Thyroid gland (tissue), 4 donors: ENCODE results near the gene CDHR1. TPM values are rescaled to one million over a fixed set of nuclear protein-coding genes. Genes with fewer than 3 reads are reported as not detected.

Experiments used
- DNase-seq, 2 donors: peaks; one replicate each; pipeline ENCODE4 v3.0.0-alpha.2; 2019
- H3K27ac ChIP-seq, 3 donors: fragments of 200-600 bp; sonication (generic); 1 replicate in 2 of 3; 2 replicates in 1 of 3; pipeline ENCODE4 v1.5.1; 2016 to 2019; ENCODE audit warnings: mild to moderate bottlenecking in 1 of 3, moderate library complexity in 1 of 3
- H3K27me3 ChIP-seq: fragments of 200-600 bp; sonication (generic); one replicate; pipeline ENCODE4 v1.5.1; 2019
- H3K36me3 ChIP-seq, 2 donors: fragments of 200-600 bp; sonication (generic); one replicate each; pipeline ENCODE4 v1.5.1; 2016 to 2019
- H3K4me1 ChIP-seq, 2 donors: fragments of 200-600 bp; sonication (generic); one replicate each; pipeline ENCODE4 v1.5.1; 2017 to 2019
- H3K4me3 ChIP-seq, 3 donors: fragments of 200-600 bp; sonication (generic); replicated peaks in 1 of 3; 1 replicate in 2 of 3; 2 replicates in 1 of 3; pipeline ENCODE4 v1.5.1; 2016; ENCODE audit warnings: mild to moderate bottlenecking in 1 of 3
- H3K9me3 ChIP-seq: fragments of 200-600 bp; sonication (generic); one replicate; pipeline ENCODE4 v1.5.1; 2017
- CTCF ChIP-seq, 6 experiments: fragments of 200-600 bp in 3 of 6; fragments of 450-650 bp in 3 of 6; sonication (generic) in 3 of 6; IDR thresholded peaks; one replicate each; pipeline ENCODE4 v1.5.1; 2016 to 2019; ENCODE audit warnings: antibody characterized with exemption in 6 of 6, mild to moderate bottlenecking in 2 of 6, inconsistent platforms in 1 of 6, moderate library complexity in 1 of 6
- POLR2A ChIP-seq, 2 donors: fragments of 450-650 bp; IDR thresholded peaks; one replicate each; pipeline ENCODE4 v1.6.1; 2017; ENCODE audit warnings: antibody characterized with exemption in 2 of 2, mild to moderate bottlenecking in 2 of 2, moderate library complexity in 1 of 2
- WGBS, 2 donors: methylation state at CpG; one replicate each; pipeline ENCODE4 v1.1.5; 2017; 5-methylcytosine and 5-hydroxymethylcytosine counted together
- intact Hi-C: fragments of 100-400 bp; cut with DNase I; formaldehyde crosslinking; loops from one replicate; pipeline ENCODE4 v1.15.1; 2023
- total RNA-seq, 4 donors: library from RNA; depleted of rRNA; stranded (reverse); fragments of >200 nt; gene quantifications; one replicate each; pipeline ENCODE4 v1.2.3, GENCODE V29; 2016

CDHR1 gene
- total RNA-seq, 4 donors from 2014 or later: 0.17 TPM; not detected in 3

- Histone ChIP-seq H3K36me3 (no peaks in the 10 kb centered on the region), H3K4me1 (peaks cover 3 to 26% of the 10 kb centered on the region in 2 donors), H3K4me3 (no peak overlapping the region), H3K27ac (no peak overlapping the region), H3K9me3 (no peaks in the 10 kb centered on the region), H3K27me3 (no peaks in the 10 kb centered on the region)
- TF ChIP-seq POLR2A (IDR thresholded peaks at IDR 0.05) (no peak), CTCF (IDR thresholded peaks at IDR 0.05) (no peak)
- WGBS, 2 donors: 42 to 57% methylated on average over 5 of the region's 5 CpGs
- intact Hi-C loops: no loop called here
- DNase-seq: peak; percentile 83 to 88
Measured at GRCh38 chr10:84196941-84197340, 2.6 kb downstream of the CDHR1 start.

- Histone ChIP-seq H3K9me3 (no peaks in the 10 kb centered on the region), H3K4me1 (peaks cover 3 to 26% of the 10 kb centered on the region in 2 donors), H3K36me3 (no peaks in the 10 kb centered on the region), H3K27ac (no peak overlapping the region), H3K4me3 (no peak overlapping the region), H3K27me3 (no peaks in the 10 kb centered on the region)
- no peak for DNase-seq
- TF ChIP-seq CTCF (IDR thresholded peaks at IDR 0.05): no peak
- no peak for TF ChIP-seq POLR2A (IDR thresholded peaks at IDR 0.05)
- 70 to 86% methylated on average over 5 of the region's 5 CpGs for WGBS, 2 donors
- intact Hi-C loops: no loop called here
Measured at GRCh38 chr10:84197643-84198042, 3.3 kb downstream of the CDHR1 start.

- no peaks in the 10 kb centered on the region for H3K27me3 ChIP-seq
- WGBS, 2 donors: 84 to 88% methylated on average over 7 of the region's 7 CpGs
- H3K27ac ChIP-seq: no peak overlapping the region
- no peak for DNase-seq
- peaks cover 3 to 26% of the 10 kb centered on the region in 2 donors for H3K4me1 ChIP-seq
- H3K36me3 ChIP-seq: no peaks in the 10 kb centered on the region
- no peak for TF ChIP-seq CTCF (IDR thresholded peaks at IDR 0.05)
- no peak for TF ChIP-seq POLR2A (IDR thresholded peaks at IDR 0.05)
- intact Hi-C loops: no loop called here
- no peaks in the 10 kb centered on the region for H3K9me3 ChIP-seq
- no peak overlapping the region for H3K4me3 ChIP-seq
Measured at GRCh38 chr10:84198206-84198915, 4.0 kb downstream of the CDHR1 start.

GRCh38 chr10:84200537-84201243 is 6.4 kb downstream of the CDHR1 start:
- Histone ChIP-seq H3K27ac (no peak overlapping the region), H3K4me3 (no peak overlapping the region), H3K4me1 (peaks cover 0 to 11% of the 10 kb centered on the region in 2 donors), H3K9me3 (no peaks in the 10 kb centered on the region), H3K36me3 (no peaks in the 10 kb centered on the region), H3K27me3 (no peaks in the 10 kb centered on the region)
- intact Hi-C loops: no loop called here
- no peak for TF ChIP-seq POLR2A (IDR thresholded peaks at IDR 0.05)
- TF ChIP-seq CTCF (IDR thresholded peaks at IDR 0.05): no peak
- WGBS, 2 donors: 82 to 86% methylated on average over 11 of the region's 11 CpGs
- no peak for DNase-seq

GRCh38 chr10:84201244-84201606 is 6.9 kb downstream of the CDHR1 start:
- no peaks in the 10 kb centered on the region for H3K9me3 ChIP-seq
- H3K27ac ChIP-seq: no peak overlapping the region
- H3K4me1 ChIP-seq: peaks cover 0 to 10% of the 10 kb centered on the region in 2 donors
- intact Hi-C loops: no loop called here
- no peak for DNase-seq
- WGBS, 2 donors: 52 to 66% methylated on average over 3 to 6 of the region's 6 CpGs
- H3K36me3 ChIP-seq: no peaks in the 10 kb centered on the region
- no peak overlapping the region for H3K4me3 ChIP-seq
- TF ChIP-seq CTCF (IDR thresholded peaks at IDR 0.05): no peak
- no peak for TF ChIP-seq POLR2A (IDR thresholded peaks at IDR 0.05)
- H3K27me3 ChIP-seq: no peaks in the 10 kb centered on the region
